H9 (cell line): ENCODE results near the gene ZNRF4. TPM values are rescaled to one million over a fixed set of nuclear protein-coding genes. Genes with fewer than 3 reads are reported as not detected.

ENCODE experiments used
- DNase-seq: peaks from one replicate; pipeline ENCODE4 v3.0.0-alpha.2; 2017
- H2AFZ ChIP-seq: one replicate; pipeline ENCODE4 v1.6.1; 2013; ENCODE audit warnings: mild to moderate bottlenecking, low read length, control low read depth, moderate library complexity
- H2AK5ac ChIP-seq: 2 replicates; pipeline ENCODE4 v1.6.1; 2013; ENCODE audit warnings: low read length, control low read depth, mixed read lengths; ENCODE audit not compliant: insufficient read length
- H2BK120ac ChIP-seq: one replicate; pipeline ENCODE4 v1.6.1; 2013; ENCODE audit warnings: low read depth, mild to moderate bottlenecking, low read length, control low read depth, inconsistent platforms; ENCODE audit not compliant: poor library complexity, severe bottlenecking
- H2BK12ac ChIP-seq: 2 replicates; pipeline ENCODE4 v1.6.1; 2013; ENCODE audit warnings: low read length, control low read depth, mixed read lengths, low read depth; ENCODE audit not compliant: insufficient read length
- H2BK15ac ChIP-seq: 2 replicates; pipeline ENCODE4 v1.6.1; 2013; ENCODE audit warnings: low read depth, low read length, control low read depth
- H2BK20ac ChIP-seq: one replicate; pipeline ENCODE4 v1.6.1; 2013; ENCODE audit warnings: low read depth, mild to moderate bottlenecking, low read length, control low read depth, inconsistent platforms; ENCODE audit not compliant: poor library complexity, severe bottlenecking
- H2BK5ac ChIP-seq: 2 replicates; pipeline ENCODE4 v1.6.1; 2013; ENCODE audit warnings: low read length, control low read depth, mixed read lengths; ENCODE audit not compliant: insufficient read length
- H3K14ac ChIP-seq: 2 replicates; pipeline ENCODE4 v1.6.1; 2013; ENCODE audit warnings: low read length, control low read depth; ENCODE audit not compliant: insufficient read depth
- H3K18ac ChIP-seq: 2 replicates; pipeline ENCODE4 v1.6.1; 2013; ENCODE audit warnings: low read depth, mild to moderate bottlenecking, mixed read lengths, low read length, control low read depth; ENCODE audit not compliant: insufficient read length
- H3K23ac ChIP-seq: 2 replicates; pipeline ENCODE4 v1.6.1; 2013; ENCODE audit warnings: low read length, control low read depth, mixed read lengths, low read depth; ENCODE audit not compliant: insufficient read length
- H3K23me2 ChIP-seq: 2 replicates; pipeline ENCODE4 v1.6.1; 2013; ENCODE audit warnings: low read depth, mild to moderate bottlenecking, mixed read lengths, low read length, control low read depth; ENCODE audit not compliant: insufficient read length, poor library complexity, severe bottlenecking
- H3K27ac ChIP-seq: 2 replicates; pipeline ENCODE4 v1.5.1; 2013; ENCODE audit warnings: low read length, control low read depth, mixed read lengths, low read depth; ENCODE audit not compliant: insufficient read length
- H3K27me3 ChIP-seq: 2 replicates; pipeline ENCODE4 v1.6.1; 2013; ENCODE audit warnings: low read length, control low read depth, inconsistent platforms; ENCODE audit not compliant: insufficient read depth
- H3K4ac ChIP-seq: 2 replicates; pipeline ENCODE4 v1.6.1; 2013; ENCODE audit warnings: low read depth, mild to moderate bottlenecking, control low read depth, inconsistent platforms, low read length, moderate library complexity
- H3K4me1 ChIP-seq: 2 replicates; pipeline ENCODE4 v1.6.1; 2013; ENCODE audit warnings: low read length, control low read depth, inconsistent platforms; ENCODE audit not compliant: insufficient read depth
- H3K4me2 ChIP-seq: 2 replicates; pipeline ENCODE4 v1.6.1; 2013; ENCODE audit warnings: low read length, control low read depth, mixed read lengths; ENCODE audit not compliant: insufficient read length, insufficient read depth
- H3K56ac ChIP-seq: 2 replicates; pipeline ENCODE4 v1.6.1; 2013; ENCODE audit warnings: low read depth, mild to moderate bottlenecking, mixed read lengths, low read length, control low read depth; ENCODE audit not compliant: insufficient read length
- H3K79me1 ChIP-seq: 2 replicates; pipeline ENCODE4 v1.6.1; 2013; ENCODE audit warnings: low read depth, mild to moderate bottlenecking, moderate library complexity, low read length, control low read depth, inconsistent platforms; ENCODE audit not compliant: insufficient read depth, poor library complexity, severe bottlenecking
- H3K79me2 ChIP-seq: 2 replicates; pipeline ENCODE4 v1.6.1; 2013; ENCODE audit warnings: low read length, control low read depth, inconsistent platforms; ENCODE audit not compliant: insufficient read depth
- H3K9ac ChIP-seq: 2 replicates; pipeline ENCODE4 v1.6.1; 2013; ENCODE audit warnings: low read length, control low read depth, mixed read lengths; ENCODE audit not compliant: insufficient read length; ENCODE audit errors: extremely low read depth
- H3K9me3 ChIP-seq: one replicate; pipeline ENCODE4 v1.6.1; 2013; ENCODE audit warnings: low read depth, low read length, inconsistent platforms; ENCODE audit not compliant: control insufficient read depth
- H3T11ph ChIP-seq: one replicate; pipeline ENCODE4 v1.6.1; 2013; ENCODE audit warnings: mild to moderate bottlenecking, low read length, control low read depth, inconsistent platforms
- H4K20me1 ChIP-seq: one replicate; pipeline ENCODE4 v1.6.1; 2013; ENCODE audit not compliant: control insufficient read depth, insufficient read length, insufficient read depth
- H4K5ac ChIP-seq: 2 replicates; pipeline ENCODE4 v1.6.1; 2013; ENCODE audit warnings: low read depth, mild to moderate bottlenecking, mixed read lengths, low read length, control low read depth; ENCODE audit not compliant: insufficient read length
- H4K8ac ChIP-seq: replicated peaks from 2 replicates; pipeline ENCODE4 v1.6.1; 2013; ENCODE audit warnings: low read length, control low read depth, mixed read lengths, low read depth; ENCODE audit not compliant: insufficient read length
- H4K91ac ChIP-seq: 2 replicates; pipeline ENCODE4 v1.6.1; 2013; ENCODE audit warnings: low read depth, mild to moderate bottlenecking, moderate library complexity, mixed read lengths, low read length, control low read depth; ENCODE audit not compliant: insufficient read length
- H3K27ac Mint-ChIP-seq, 3 experiments: 2 replicates in 2 of 3; 3 replicates in 1 of 3; pipeline ENCODE4 v1.8.0; 2020 to 2021; ENCODE audit warnings: mixed read lengths in 3 of 3, mild to moderate bottlenecking in 1 of 3, moderate library complexity in 1 of 3
- H3K27me3 Mint-ChIP-seq: 2 replicates; pipeline ENCODE4 v1.8.0; 2021; ENCODE audit warnings: low read depth, mild to moderate bottlenecking, moderate library complexity, mixed read lengths
- H3K36me3 Mint-ChIP-seq, 3 experiments: 2 replicates in 2 of 3; 3 replicates in 1 of 3; pipeline ENCODE4 v1.8.0; 2020 to 2021; ENCODE audit warnings: low read depth in 3 of 3, mixed read lengths in 3 of 3; ENCODE audit not compliant: insufficient read depth in 1 of 3
- H3K4me1 Mint-ChIP-seq, 2 experiments: 2 replicates each; pipeline ENCODE4 v1.8.0; 2020; ENCODE audit warnings: mixed read lengths in 2 of 2
- H3K4me3 Mint-ChIP-seq, 2 experiments: 2 replicates in 1 of 2; 3 replicates in 1 of 2; pipeline ENCODE4 v1.8.0; 2020 to 2021; ENCODE audit warnings: mild to moderate bottlenecking in 2 of 2, mixed read lengths in 2 of 2, moderate library complexity in 1 of 2
- H3K9me3 Mint-ChIP-seq, 2 experiments: 2 replicates in 1 of 2; 3 replicates in 1 of 2; pipeline ENCODE4 v1.8.0; 2020; ENCODE audit warnings: mild to moderate bottlenecking in 2 of 2, mixed read lengths in 2 of 2, moderate library complexity in 1 of 2
- WGBS: extraction: QIAGEN DNeasy Blood & Tissue Kit; methylation state at CpG from one replicate; pipeline ENCODE4 v1.1.7; 2013; ENCODE audit warnings: missing lambda C conversion rate, low lambda C conversion rate, mixed read lengths; ENCODE audit not compliant: insufficient read length; ENCODE audit errors: extremely low coverage; 5-methylcytosine and 5-hydroxymethylcytosine counted together
- total RNA-seq: library from RNA; stranded (reverse); gene quantifications from 2 replicates; pipeline ENCODE4 v1.2.1, GENCODE V29; 2021
- TF ChIP-seq, protein P1 (sequence below): fragments of 200-600 bp; sonication (generic); conservative IDR thresholded peaks from 3 replicates; pipeline ENCODE4 v1.8.0; 2021; ENCODE audit warnings: antibody characterized with exemption, mild to moderate bottlenecking

Gene ZNRF4
- total RNA-seq, 1 experiment from 2014 or later = not detected

DNA sequence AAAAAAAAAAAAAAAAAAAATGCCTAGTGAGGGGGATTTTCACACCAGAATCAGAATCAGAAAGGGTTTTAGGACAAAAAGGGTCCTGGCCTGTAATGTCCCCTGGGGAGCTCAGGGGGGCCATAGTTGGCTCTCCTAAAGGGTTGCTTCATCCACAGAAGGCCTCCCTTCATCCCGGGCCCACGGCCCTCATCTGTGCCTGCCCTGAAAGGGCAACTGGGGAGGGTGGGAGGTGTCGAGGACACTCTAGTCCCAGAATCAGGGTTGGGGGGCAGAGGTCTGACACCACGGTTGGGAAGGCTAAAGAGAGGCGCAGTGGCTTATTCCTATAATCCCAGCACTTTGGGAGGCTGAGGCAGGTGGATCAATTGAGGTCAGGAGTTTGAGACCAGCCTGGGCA is 22.5 kb upstream of the ZNRF4 start:
- Histone ChIP-seq H3K9me3 (no peaks in the 10 kb centered on the region), H2BK5ac (no peak overlapping the region), H3K4me2 (no peak overlapping the region), H3K4ac (no peak overlapping the region), H3K9ac (no peak overlapping the region), H3K23me2 (peaks cover 5% of the 10 kb centered on the region), H3K79me1 (no peaks in the 10 kb centered on the region), H2BK20ac (no peak overlapping the region), H2AK5ac (no peak overlapping the region), H3K56ac (no peak overlapping the region), H3K4me1 (0 out of 2 replicates have a peak, but pooled peaks cover 2% of the 10 kb centered on the region), H4K5ac (no peak overlapping the region), H3K27ac (no peak overlapping the region), H4K91ac (no peak overlapping the region), H2BK120ac (no peak overlapping the region), H4K8ac (no peak overlapping the region), H2AFZ (no peak overlapping the region), H3K23ac (no peak overlapping the region), H3K18ac (no peak overlapping the region), H3K79me2 (no peaks in the 10 kb centered on the region), H2BK15ac (no peak overlapping the region), H3K27me3 (no peaks in the 10 kb centered on the region), H4K20me1 (no peaks in the 10 kb centered on the region), H3T11ph (no peak overlapping the region), H3K14ac (no peak overlapping the region), H2BK12ac (no peak overlapping the region)
- peaks cover 56% of the 10 kb centered on the region for H3K27me3 Mint-ChIP-seq
- H3K36me3 Mint-ChIP-seq = no peaks in the 10 kb centered on the region; a peak in 1 of 7 replicates
- no CpG with 5 or more reads among the region's 5 CpGs for WGBS
- H3K4me3 Mint-ChIP-seq = no peak overlapping the region
- 0 out of 5 replicates have a peak, but pooled peaks cover 0 to under 1% of the 10 kb centered on the region in 2 experiments for H3K9me3 Mint-ChIP-seq
- no peak overlapping the region for H3K27ac Mint-ChIP-seq
- H3K4me1 Mint-ChIP-seq = peaks cover 18 to 35% of the 10 kb centered on the region in 2 experiments
- DNase-seq = no peak
- TF ChIP-seq, protein P1, sequence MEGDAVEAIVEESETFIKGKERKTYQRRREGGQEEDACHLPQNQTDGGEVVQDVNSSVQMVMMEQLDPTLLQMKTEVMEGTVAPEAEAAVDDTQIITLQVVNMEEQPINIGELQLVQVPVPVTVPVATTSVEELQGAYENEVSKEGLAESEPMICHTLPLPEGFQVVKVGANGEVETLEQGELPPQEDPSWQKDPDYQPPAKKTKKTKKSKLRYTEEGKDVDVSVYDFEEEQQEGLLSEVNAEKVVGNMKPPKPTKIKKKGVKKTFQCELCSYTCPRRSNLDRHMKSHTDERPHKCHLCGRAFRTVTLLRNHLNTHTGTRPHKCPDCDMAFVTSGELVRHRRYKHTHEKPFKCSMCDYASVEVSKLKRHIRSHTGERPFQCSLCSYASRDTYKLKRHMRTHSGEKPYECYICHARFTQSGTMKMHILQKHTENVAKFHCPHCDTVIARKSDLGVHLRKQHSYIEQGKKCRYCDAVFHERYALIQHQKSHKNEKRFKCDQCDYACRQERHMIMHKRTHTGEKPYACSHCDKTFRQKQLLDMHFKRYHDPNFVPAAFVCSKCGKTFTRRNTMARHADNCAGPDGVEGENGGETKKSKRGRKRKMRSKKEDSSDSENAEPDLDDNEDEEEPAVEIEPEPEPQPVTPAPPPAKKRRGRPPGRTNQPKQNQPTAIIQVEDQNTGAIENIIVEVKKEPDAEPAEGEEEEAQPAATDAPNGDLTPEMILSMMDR = no peak
